GM12801 (cell line): ENCODE results near the gene PSMB11.

Experiments
- CTCF ChIP-seq: IDR thresholded peaks from one replicate; pipeline ENCODE4 v1.5.1; 2011; ENCODE audit warnings: control low read depth; ENCODE audit not compliant: insufficient read length; ENCODE audit errors: extremely low read depth

The PSMB11 gene

DNA sequence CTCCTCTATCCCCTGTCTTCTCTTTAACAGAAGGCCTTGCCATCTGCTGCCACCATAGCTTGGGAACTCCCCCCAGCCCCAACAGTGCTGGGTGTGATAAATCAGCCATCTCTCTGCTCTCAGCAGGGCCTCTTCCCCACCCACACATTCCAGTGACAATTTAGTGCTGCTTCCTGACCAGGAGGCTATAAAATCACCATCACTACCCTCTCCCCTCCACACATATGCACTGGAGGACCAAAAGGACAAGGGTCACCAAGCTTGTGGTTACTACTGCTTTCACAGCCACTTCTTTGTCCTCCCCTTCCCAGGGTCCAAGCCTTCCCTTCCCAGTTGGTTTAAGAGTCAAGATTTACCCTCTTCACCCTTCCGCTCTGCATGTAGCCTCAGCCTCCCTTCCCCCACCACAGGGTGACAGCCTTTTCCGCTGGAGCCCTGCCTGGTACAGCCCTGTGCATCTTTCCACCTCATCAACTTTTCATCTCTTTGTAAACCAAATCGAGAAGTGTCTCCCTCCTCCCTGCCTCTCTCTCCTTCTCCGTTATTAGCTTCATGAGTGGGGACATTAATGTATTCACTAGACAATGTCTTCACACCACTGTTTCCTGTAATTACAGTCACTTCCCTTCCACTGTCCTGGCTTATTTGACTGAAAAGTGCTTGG is 16.7 kb upstream of the PSMB11 start:
- no peak for TF ChIP-seq CTCF

- no peak for TF ChIP-seq CTCF
Observed at GRCh38 chr14:23028799-23029198, 13.2 kb upstream of the PSMB11 start.

DNA sequence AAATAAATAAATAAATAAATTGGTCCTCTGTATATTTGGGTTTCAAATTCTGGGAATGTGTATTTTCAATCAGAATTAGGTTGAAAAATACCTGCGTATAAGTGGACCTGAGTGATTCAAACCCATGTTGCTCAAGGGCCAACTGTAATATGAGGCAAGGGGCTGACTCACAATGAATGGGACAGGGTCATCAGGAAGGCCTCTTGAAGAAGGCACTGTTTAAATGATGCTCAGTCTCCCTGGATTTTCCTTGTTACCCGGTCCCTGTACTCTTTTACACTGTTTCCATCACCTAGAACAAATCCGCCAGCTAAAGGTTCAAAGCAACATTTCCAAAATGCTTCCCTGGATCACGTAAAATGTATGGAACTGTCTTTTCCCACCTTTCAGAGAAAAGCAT is 11.1 kb upstream of the PSMB11 start:
- no peak for TF ChIP-seq CTCF

DNA sequence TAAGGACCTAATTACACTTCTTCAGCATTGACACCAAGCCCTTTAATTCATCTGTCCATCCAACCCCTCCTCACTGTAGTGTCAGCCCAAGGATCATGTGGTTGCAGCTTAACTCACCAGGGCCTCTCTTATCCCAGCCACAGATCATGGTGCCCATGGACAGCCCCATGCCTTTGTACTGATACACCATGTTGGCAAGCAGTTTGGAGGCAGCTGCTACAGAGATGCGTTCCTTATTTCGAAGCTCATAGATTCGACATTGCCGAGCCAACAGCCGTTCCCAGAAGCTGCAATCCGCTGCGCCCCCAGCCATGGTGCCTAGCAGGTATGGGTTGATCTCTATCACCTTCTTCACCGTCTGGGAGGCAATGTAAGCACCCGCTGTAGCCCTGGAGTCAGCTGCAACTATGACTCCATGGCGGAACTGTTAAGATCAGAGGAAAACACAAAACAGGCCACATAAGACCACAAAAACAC is 8.7 kb upstream of the PSMB11 start:
- no peak for TF ChIP-seq CTCF

- TF ChIP-seq CTCF = no peak
Observed at GRCh38 chr14:23033801-23034497, 8.1 kb upstream of the PSMB11 start.

DNA sequence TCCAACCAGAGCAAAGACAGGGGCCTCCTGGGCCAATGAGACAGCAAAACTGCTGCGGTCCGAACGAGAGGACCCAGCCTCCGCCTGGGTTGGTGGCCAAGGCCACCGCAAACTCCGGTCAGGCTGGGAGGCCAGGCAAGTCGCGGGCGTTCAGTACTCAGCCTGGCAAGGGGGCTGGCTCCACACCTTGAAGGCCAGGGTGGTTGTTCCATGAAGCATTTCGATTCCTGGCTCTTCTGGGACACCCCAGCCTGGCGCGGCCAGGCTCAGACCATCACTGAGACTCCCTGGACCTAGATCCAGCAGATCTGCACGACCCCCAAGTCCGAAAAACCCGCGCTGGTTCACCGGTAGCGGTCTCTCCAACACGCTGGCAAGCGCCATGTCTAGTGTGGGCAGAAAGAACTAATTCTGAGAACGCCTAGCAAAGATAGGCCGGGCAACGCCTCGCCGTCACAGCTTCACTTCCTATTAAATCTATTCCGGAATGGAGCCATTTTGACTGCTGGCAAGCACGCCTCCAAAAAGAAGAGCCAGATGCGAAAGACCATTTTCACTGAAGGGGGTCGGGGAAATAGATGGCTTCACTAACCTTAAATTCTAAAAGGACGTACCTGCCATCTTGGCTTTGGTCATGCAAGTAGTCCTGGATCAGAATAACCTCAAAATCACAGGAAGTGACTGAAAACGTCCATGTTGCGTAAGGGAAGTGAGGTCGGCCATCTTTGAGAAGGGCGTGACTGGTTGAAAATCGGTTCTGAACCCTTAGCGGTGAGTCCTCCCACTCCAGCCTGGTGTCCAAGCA is 7.3 kb upstream of the PSMB11 start, which contains the start of gene PSMB5:
PSMB5 (minus strand) TSS at position 403 of the 805 bp plus-strand sequence; CDS start at position 384, 19 bp downstream.
- no peak for TF ChIP-seq CTCF
